H9 (cell line): ENCODE data around the gene MAS1. TPM values are rescaled to one million over a fixed set of nuclear protein-coding genes. Genes with fewer than 3 reads are reported as not detected.
"Not testable (repeated sequence)": the region's sequence is repeated elsewhere in the genome, so short reads cannot be mapped to it uniquely, and the experiment has no call there.

Experiments
- DNase-seq: peaks from one replicate; pipeline ENCODE4 v3.0.0-alpha.2; 2017
- H2AFZ ChIP-seq: one replicate; pipeline ENCODE4 v1.6.1; 2013; ENCODE audit warnings: mild to moderate bottlenecking, low read length, control low read depth, moderate library complexity
- H2AK5ac ChIP-seq: 2 replicates; pipeline ENCODE4 v1.6.1; 2013; ENCODE audit warnings: low read length, control low read depth, mixed read lengths; ENCODE audit not compliant: insufficient read length
- H2BK120ac ChIP-seq: one replicate; pipeline ENCODE4 v1.6.1; 2013; ENCODE audit warnings: low read depth, mild to moderate bottlenecking, low read length, control low read depth, inconsistent platforms; ENCODE audit not compliant: poor library complexity, severe bottlenecking
- H2BK12ac ChIP-seq: 2 replicates; pipeline ENCODE4 v1.6.1; 2013; ENCODE audit warnings: low read length, control low read depth, mixed read lengths, low read depth; ENCODE audit not compliant: insufficient read length
- H2BK15ac ChIP-seq: 2 replicates; pipeline ENCODE4 v1.6.1; 2013; ENCODE audit warnings: low read depth, low read length, control low read depth
- H2BK20ac ChIP-seq: one replicate; pipeline ENCODE4 v1.6.1; 2013; ENCODE audit warnings: low read depth, mild to moderate bottlenecking, low read length, control low read depth, inconsistent platforms; ENCODE audit not compliant: poor library complexity, severe bottlenecking
- H2BK5ac ChIP-seq: 2 replicates; pipeline ENCODE4 v1.6.1; 2013; ENCODE audit warnings: low read length, control low read depth, mixed read lengths; ENCODE audit not compliant: insufficient read length
- H3K14ac ChIP-seq: 2 replicates; pipeline ENCODE4 v1.6.1; 2013; ENCODE audit warnings: low read length, control low read depth; ENCODE audit not compliant: insufficient read depth
- H3K18ac ChIP-seq: 2 replicates; pipeline ENCODE4 v1.6.1; 2013; ENCODE audit warnings: low read depth, mild to moderate bottlenecking, mixed read lengths, low read length, control low read depth; ENCODE audit not compliant: insufficient read length
- H3K23ac ChIP-seq: 2 replicates; pipeline ENCODE4 v1.6.1; 2013; ENCODE audit warnings: low read length, control low read depth, mixed read lengths, low read depth; ENCODE audit not compliant: insufficient read length
- H3K23me2 ChIP-seq: 2 replicates; pipeline ENCODE4 v1.6.1; 2013; ENCODE audit warnings: low read depth, mild to moderate bottlenecking, mixed read lengths, low read length, control low read depth; ENCODE audit not compliant: insufficient read length, poor library complexity, severe bottlenecking
- H3K27ac ChIP-seq: 2 replicates; pipeline ENCODE4 v1.5.1; 2013; ENCODE audit warnings: low read length, control low read depth, mixed read lengths, low read depth; ENCODE audit not compliant: insufficient read length
- H3K27me3 ChIP-seq: 2 replicates; pipeline ENCODE4 v1.6.1; 2013; ENCODE audit warnings: low read length, control low read depth, inconsistent platforms; ENCODE audit not compliant: insufficient read depth
- H3K4ac ChIP-seq: 2 replicates; pipeline ENCODE4 v1.6.1; 2013; ENCODE audit warnings: low read depth, mild to moderate bottlenecking, control low read depth, inconsistent platforms, low read length, moderate library complexity
- H3K4me1 ChIP-seq: 2 replicates; pipeline ENCODE4 v1.6.1; 2013; ENCODE audit warnings: low read length, control low read depth, inconsistent platforms; ENCODE audit not compliant: insufficient read depth
- H3K4me2 ChIP-seq: 2 replicates; pipeline ENCODE4 v1.6.1; 2013; ENCODE audit warnings: low read length, control low read depth, mixed read lengths; ENCODE audit not compliant: insufficient read length, insufficient read depth
- H3K56ac ChIP-seq: 2 replicates; pipeline ENCODE4 v1.6.1; 2013; ENCODE audit warnings: low read depth, mild to moderate bottlenecking, mixed read lengths, low read length, control low read depth; ENCODE audit not compliant: insufficient read length
- H3K79me1 ChIP-seq: 2 replicates; pipeline ENCODE4 v1.6.1; 2013; ENCODE audit warnings: low read depth, mild to moderate bottlenecking, moderate library complexity, low read length, control low read depth, inconsistent platforms; ENCODE audit not compliant: insufficient read depth, poor library complexity, severe bottlenecking
- H3K79me2 ChIP-seq: 2 replicates; pipeline ENCODE4 v1.6.1; 2013; ENCODE audit warnings: low read length, control low read depth, inconsistent platforms; ENCODE audit not compliant: insufficient read depth
- H3K9ac ChIP-seq: 2 replicates; pipeline ENCODE4 v1.6.1; 2013; ENCODE audit warnings: low read length, control low read depth, mixed read lengths; ENCODE audit not compliant: insufficient read length; ENCODE audit errors: extremely low read depth
- H3K9me3 ChIP-seq: one replicate; pipeline ENCODE4 v1.6.1; 2013; ENCODE audit warnings: low read depth, low read length, inconsistent platforms; ENCODE audit not compliant: control insufficient read depth
- H3T11ph ChIP-seq: one replicate; pipeline ENCODE4 v1.6.1; 2013; ENCODE audit warnings: mild to moderate bottlenecking, low read length, control low read depth, inconsistent platforms
- H4K20me1 ChIP-seq: one replicate; pipeline ENCODE4 v1.6.1; 2013; ENCODE audit not compliant: control insufficient read depth, insufficient read length, insufficient read depth
- H4K5ac ChIP-seq: 2 replicates; pipeline ENCODE4 v1.6.1; 2013; ENCODE audit warnings: low read depth, mild to moderate bottlenecking, mixed read lengths, low read length, control low read depth; ENCODE audit not compliant: insufficient read length
- H4K8ac ChIP-seq: replicated peaks from 2 replicates; pipeline ENCODE4 v1.6.1; 2013; ENCODE audit warnings: low read length, control low read depth, mixed read lengths, low read depth; ENCODE audit not compliant: insufficient read length
- H4K91ac ChIP-seq: 2 replicates; pipeline ENCODE4 v1.6.1; 2013; ENCODE audit warnings: low read depth, mild to moderate bottlenecking, moderate library complexity, mixed read lengths, low read length, control low read depth; ENCODE audit not compliant: insufficient read length
- H3K27ac Mint-ChIP-seq, 3 experiments: 2 replicates in 2 of 3; 3 replicates in 1 of 3; pipeline ENCODE4 v1.8.0; 2020 to 2021; ENCODE audit warnings: mixed read lengths in 3 of 3, mild to moderate bottlenecking in 1 of 3, moderate library complexity in 1 of 3
- H3K27me3 Mint-ChIP-seq: 2 replicates; pipeline ENCODE4 v1.8.0; 2021; ENCODE audit warnings: low read depth, mild to moderate bottlenecking, moderate library complexity, mixed read lengths
- H3K36me3 Mint-ChIP-seq, 3 experiments: 2 replicates in 2 of 3; 3 replicates in 1 of 3; pipeline ENCODE4 v1.8.0; 2020 to 2021; ENCODE audit warnings: low read depth in 3 of 3, mixed read lengths in 3 of 3; ENCODE audit not compliant: insufficient read depth in 1 of 3
- H3K4me1 Mint-ChIP-seq, 2 experiments: 2 replicates each; pipeline ENCODE4 v1.8.0; 2020; ENCODE audit warnings: mixed read lengths in 2 of 2
- H3K4me3 Mint-ChIP-seq, 2 experiments: 2 replicates in 1 of 2; 3 replicates in 1 of 2; pipeline ENCODE4 v1.8.0; 2020 to 2021; ENCODE audit warnings: mild to moderate bottlenecking in 2 of 2, mixed read lengths in 2 of 2, moderate library complexity in 1 of 2
- H3K9me3 Mint-ChIP-seq, 2 experiments: 2 replicates in 1 of 2; 3 replicates in 1 of 2; pipeline ENCODE4 v1.8.0; 2020; ENCODE audit warnings: mild to moderate bottlenecking in 2 of 2, mixed read lengths in 2 of 2, moderate library complexity in 1 of 2
- WGBS: extraction: QIAGEN DNeasy Blood & Tissue Kit; methylation state at CpG from one replicate; pipeline ENCODE4 v1.1.7; 2013; ENCODE audit warnings: missing lambda C conversion rate, low lambda C conversion rate, mixed read lengths; ENCODE audit not compliant: insufficient read length; ENCODE audit errors: extremely low coverage; 5-methylcytosine and 5-hydroxymethylcytosine counted together
- total RNA-seq: library from RNA; stranded (reverse); gene quantifications from 2 replicates; pipeline ENCODE4 v1.2.1, GENCODE V29; 2021

The MAS1 gene
- total RNA-seq, 1 experiment from 2014 or later: 0.02 TPM

DNA sequence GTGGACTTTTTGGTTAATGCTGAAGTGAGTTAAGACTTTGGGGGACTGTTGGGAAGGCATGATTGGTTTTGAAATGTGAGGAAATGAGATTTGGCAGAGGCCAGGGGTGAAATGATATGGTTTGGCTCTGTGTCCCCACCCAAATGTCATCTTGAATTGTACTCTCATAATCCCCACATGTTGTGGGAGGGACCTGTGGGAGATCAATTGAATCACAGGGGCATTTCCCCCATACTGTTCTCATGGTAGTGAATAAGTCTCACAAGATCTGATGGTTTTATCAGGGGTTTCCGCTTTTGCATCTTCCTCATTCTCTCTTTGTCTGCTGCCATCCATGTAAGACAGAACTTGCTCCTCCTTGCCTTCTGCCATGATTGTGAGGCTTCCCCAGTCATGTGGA, 40.9 kb upstream of the MAS1 start:
- not testable (repeated sequence) for H3K27me3 ChIP-seq, H3K4me3 Mint-ChIP-seq, H3K9me3 ChIP-seq, H3K9ac ChIP-seq, H3K4me2 ChIP-seq, H3K4me1 ChIP-seq, H3K4ac ChIP-seq, H2AFZ ChIP-seq, H2BK20ac ChIP-seq, H3K27ac Mint-ChIP-seq, H3K14ac ChIP-seq, H3T11ph ChIP-seq, H4K91ac ChIP-seq, H3K27me3 Mint-ChIP-seq, H4K8ac ChIP-seq, H3K18ac ChIP-seq, H3K27ac ChIP-seq, H2BK15ac ChIP-seq, H3K4me1 Mint-ChIP-seq, H2BK5ac ChIP-seq, H3K23ac ChIP-seq, H2AK5ac ChIP-seq, H3K79me2 ChIP-seq, H2BK12ac ChIP-seq, H2BK120ac ChIP-seq, H3K23me2 ChIP-seq, H4K20me1 ChIP-seq, H3K56ac ChIP-seq, DNase-seq, H3K79me1 ChIP-seq, H4K5ac ChIP-seq
- peaks cover 12 to 20% (median 18%) of the 10 kb centered on the region in 3 experiments for H3K36me3 Mint-ChIP-seq
- peaks cover 25 to 28% of the 10 kb centered on the region in 2 experiments for H3K9me3 Mint-ChIP-seq
- WGBS: no CpG with 5 or more reads among the region's 1 CpG
